ENCODE data around the gene RBCK1.
A peak's percentile ranks its signal among the peaks of the same experiment; 100 is the strongest.
"Not testable (repeated sequence)": the region's sequence is repeated elsewhere in the genome, so short reads cannot be mapped to it uniquely, and the experiment has no call there.

The RBCK1 gene

GRCh38 chr20:407953-408842 is at the start of gene RBCK1:
TSS of gene RBCK1 (plus strand) at chr20:408299. CDS start at chr20:408758, 459 bp downstream.
- DNase-seq: peak; percentile 80 to 90 (median 88)

- no peak for DNase-seq
Observed at GRCh38 chr20:358891-359555, 49.1 kb upstream of the RBCK1 start.

DNA sequence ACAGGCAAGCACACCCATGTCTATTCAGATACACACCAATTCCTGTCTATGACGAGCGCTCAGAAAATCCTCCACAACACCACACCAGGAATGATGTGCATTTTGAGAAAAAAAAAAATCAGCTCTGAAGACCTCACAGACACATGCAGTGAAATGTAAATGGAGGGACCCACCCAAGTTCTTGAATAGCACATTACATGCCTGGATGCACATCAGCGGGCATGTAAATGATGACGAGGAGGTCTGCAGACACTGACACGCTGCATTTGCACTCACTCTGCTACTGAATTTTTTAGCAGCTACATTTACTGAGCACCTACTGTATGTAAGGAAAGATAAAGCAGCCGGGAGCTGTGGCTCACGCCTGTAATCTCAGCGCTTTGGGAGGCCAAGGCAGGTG is 46.5 kb upstream of the RBCK1 start:
- DNase-seq: peak in 1 of 3 experiments; percentile 64

GRCh38 chr20:362271-363254 is 45.5 kb upstream of the RBCK1 start:
- DNase-seq: peak in 2 of 3 experiments; percentile 12 to 54

DNA sequence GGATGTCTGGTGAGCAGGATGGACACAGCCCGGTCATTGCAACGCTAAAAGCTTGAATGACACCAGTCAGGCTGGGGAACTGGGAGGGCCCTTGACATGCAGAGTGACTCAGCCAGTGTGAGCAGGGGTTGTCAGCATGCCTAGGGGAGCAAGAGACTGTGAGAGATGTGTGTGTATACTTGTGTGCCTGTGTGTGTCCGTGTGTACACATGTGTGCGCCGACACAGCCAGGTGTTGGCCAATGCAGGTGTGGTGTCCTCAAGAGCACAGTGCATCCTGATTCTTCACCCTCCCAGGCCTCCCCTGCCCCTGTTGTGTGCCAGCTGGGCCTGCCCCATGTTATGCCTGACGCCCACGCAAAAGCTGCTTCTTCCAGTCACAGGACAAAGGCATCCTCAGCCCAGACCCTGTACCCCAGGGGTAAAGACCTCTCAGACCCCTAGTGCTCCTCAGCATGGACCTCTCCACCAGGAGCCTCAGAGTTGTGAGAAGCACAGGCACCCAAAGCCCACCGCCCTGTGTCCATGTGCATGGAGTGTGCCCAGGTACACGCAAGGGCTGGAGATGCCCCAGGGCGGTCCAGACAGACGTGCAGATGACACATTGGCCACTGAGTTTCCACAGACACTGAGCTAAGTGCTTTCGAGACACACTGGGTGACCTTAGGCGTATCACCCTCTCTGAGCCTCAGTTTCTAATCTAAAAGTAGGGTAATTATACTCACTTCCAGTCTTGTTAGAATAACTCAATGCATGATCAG is 44.6 kb upstream of the RBCK1 start:
- DNase-seq: no peak

GRCh38 chr20:364905-365794 is 42.9 kb upstream of the RBCK1 start:
- no peak for DNase-seq

DNA sequence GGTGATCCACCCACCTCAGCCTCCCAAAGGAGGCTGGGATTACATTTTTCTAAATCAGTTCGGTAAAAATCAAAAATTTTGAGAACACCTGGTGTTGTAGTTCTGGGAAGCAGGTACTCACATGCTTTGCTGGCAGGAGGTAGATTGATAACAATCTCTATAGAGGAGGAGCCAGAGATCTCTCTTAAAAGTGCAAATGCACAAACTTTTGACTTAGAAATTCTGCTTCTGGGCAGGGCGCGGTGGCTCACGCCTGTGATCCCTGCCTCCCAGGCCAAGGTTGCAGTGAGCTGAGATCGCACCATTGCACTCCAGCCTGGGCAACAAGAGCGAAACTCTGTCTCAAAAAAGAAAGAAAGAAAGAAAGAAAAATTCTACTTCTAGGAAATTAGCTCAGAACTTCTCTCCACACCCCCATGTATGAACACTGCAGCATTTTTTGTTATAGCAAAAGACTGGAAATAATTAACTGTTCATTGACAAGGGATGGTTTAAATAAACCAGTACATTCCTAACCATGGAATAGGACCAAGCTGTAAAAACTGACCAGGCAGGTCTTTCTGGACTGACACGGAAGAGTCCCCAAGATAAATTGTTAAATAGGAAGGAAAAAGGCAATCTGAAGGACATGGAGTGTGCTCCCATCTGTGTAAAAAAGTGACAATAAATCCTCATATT is 41.9 kb upstream of the RBCK1 start:
- DNase-seq: no peak

GRCh38 chr20:366719-367485 is 41.2 kb upstream of the RBCK1 start:
- DNase-seq: no peak

GRCh38 chr20:367486-367887 is 40.6 kb upstream of the RBCK1 start:
- no peak for DNase-seq

GRCh38 chr20:368915-369314 is 39.2 kb upstream of the RBCK1 start:
- DNase-seq: no peak

- no peak for DNase-seq
Observed at GRCh38 chr20:370151-370600, 37.9 kb upstream of the RBCK1 start.

- DNase-seq: no peak
Observed at GRCh38 chr20:370977-371754, 36.9 kb upstream of the RBCK1 start.

GRCh38 chr20:371755-372542 is 36.1 kb upstream of the RBCK1 start:
- DNase-seq: no peak

GRCh38 chr20:372543-373082 is 35.5 kb upstream of the RBCK1 start:
- not testable (repeated sequence) for DNase-seq

DNA sequence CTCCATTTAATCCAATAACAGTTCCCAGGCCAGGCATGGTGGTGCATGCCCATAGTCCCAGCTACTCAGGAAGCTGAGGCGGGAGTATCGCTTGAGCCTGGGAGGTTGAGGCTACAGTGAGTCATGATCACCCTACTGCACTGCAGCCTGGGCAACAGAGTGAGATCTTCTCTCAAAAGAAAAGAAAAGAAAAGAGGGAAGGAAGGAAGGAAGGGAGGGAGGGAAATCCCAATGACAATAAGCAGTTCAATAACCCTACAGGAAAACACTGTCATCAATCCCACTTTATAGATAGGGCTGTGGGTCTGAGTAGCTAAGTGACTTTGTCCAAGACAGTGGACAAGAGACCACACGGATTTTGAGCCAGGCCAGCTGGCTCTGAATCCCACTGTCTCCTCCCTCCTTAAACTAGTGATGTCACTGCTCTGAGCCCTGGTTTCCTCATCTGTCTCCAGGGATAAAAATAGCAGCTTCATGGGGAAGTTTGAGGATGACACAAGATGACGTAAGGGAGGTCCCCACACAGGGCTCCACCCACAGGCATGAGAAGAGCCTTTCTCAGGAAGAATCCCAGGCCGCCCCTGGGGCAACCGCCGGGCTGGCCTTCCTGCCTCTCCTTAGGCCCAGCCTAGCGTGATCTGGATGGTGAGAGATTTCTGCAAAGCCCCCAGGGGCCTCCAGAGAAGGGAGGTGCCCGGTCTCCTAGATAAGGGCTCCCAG is 34.8 kb upstream of the RBCK1 start:
- DNase-seq: no peak

GRCh38 chr20:375265-375889 is 32.7 kb upstream of the RBCK1 start:
- no peak for DNase-seq
